ENCODE measurements around the gene SPATS2L. TPM values are rescaled to one million over a fixed set of nuclear protein-coding genes. Genes with fewer than 3 reads are reported as not detected.

The SPATS2L gene
- total and polyA plus RNA-seq, 2 donors (not counting 1 experiment from before 2014, with no cell fraction given): 0.27 to 0.44 TPM

Small RNA genes lying within 50 kb of the gene (small RNA-seq; reads per million reads assigned to genes)
- gene RNY4P34 (ENCODE audit: insufficient read length, low read depth, low replicate concordance): not detected

Other genes with a start within 250 kb of the SPATS2L start
- gene KCTD18, start 203.4 kb downstream of the SPATS2L start, total RNA-seq: 20.2 and 21.3 TPM in 2 replicates
- gene KCTD18, start 203.4 kb downstream of the SPATS2L start, polyA plus RNA-seq: 15.3 and 20.8 TPM in 2 replicates
- 4.0 and 5.3 TPM in 2 replicates for gene SGO2, start 219.5 kb downstream of the SPATS2L start, total RNA-seq
- 0.89 and 0.98 TPM in 2 replicates for gene SGO2, start 219.5 kb downstream of the SPATS2L start, polyA plus RNA-seq